B cell (primary cell): ENCODE measurements around the gene TNRC6C. TPM values are rescaled to one million over a fixed set of nuclear protein-coding genes. Genes with fewer than 3 reads are reported as not detected.

Experiments used
- ATAC-seq: fragments of 200-7000 bp; cut with Tn5 transposase; one replicate; pipeline ENCODE4 v1.10.0; 2021; ENCODE audit warnings: low read depth, mild to moderate bottlenecking, moderate number of reproducible peaks, moderate library complexity
- CTCF ChIA-PET: fragments of 350-600 bp; sonication (Branson Sonifier 250); formaldehyde crosslinking; loops from one replicate; lab custom pipeline; 2021; ENCODE audit warnings: antibody characterized with exemption, inconsistent platforms; lab: Charles Lee
- POLR2A ChIA-PET: fragments of 350-600 bp; sonication (Branson Sonifier 250); formaldehyde crosslinking; loops from one replicate; lab custom pipeline; 2021; ENCODE audit warnings: antibody characterized with exemption; lab: Charles Lee
- DNase-seq: peaks from one replicate; pipeline ENCODE4 v3.0.0; 2013
- H2AFZ ChIP-seq: 2 replicates; pipeline ENCODE4 v1.6.1; 2012; ENCODE audit warnings: mild to moderate bottlenecking, low read depth, low read length; ENCODE audit not compliant: insufficient read depth, poor library complexity, severe bottlenecking
- H3K27ac ChIP-seq, 2 donors: 1 replicate in 1 of 2; 2 replicates in 1 of 2; pipeline ENCODE4 v1.5.1; 2012 to 2013; ENCODE audit warnings: low read length in 2 of 2, mild to moderate bottlenecking in 2 of 2, moderate library complexity in 1 of 2
- H3K27me3 ChIP-seq, 4 experiments: fragments of 200-600 bp in 1 of 4; sonication (generic) in 1 of 4; replicated peaks in 1 of 4; 1 replicate in 2 of 4; 2 replicates in 2 of 4; pipeline versions ENCODE4 v1.6.1 to v1.7.0; 2013 to 2016; ENCODE audit warnings: low read length in 3 of 4, mild to moderate bottlenecking in 2 of 4, mixed read lengths in 1 of 4, moderate library complexity in 1 of 4; ENCODE audit not compliant: insufficient read depth in 4 of 4, control insufficient read depth in 3 of 4; ENCODE audit errors: control extremely low read depth in 1 of 4
- H3K36me3 ChIP-seq, 2 experiments: replicated peaks in 1 of 2; 1 replicate in 1 of 2; 2 replicates in 1 of 2; pipeline versions ENCODE4 v1.6.1 to v1.7.1; 2013; ENCODE audit warnings: low read length in 1 of 2; ENCODE audit not compliant: insufficient read depth in 2 of 2, control insufficient read depth in 1 of 2; ENCODE audit errors: control extremely low read depth in 1 of 2, extremely low read depth in 1 of 2
- H3K4me1 ChIP-seq, 2 donors: fragments of 200-600 bp in 1 of 2; sonication (generic) in 1 of 2; 1 replicate in 1 of 2; 2 replicates in 1 of 2; pipeline versions ENCODE4 v1.5.1 to v1.6.1; 2013 to 2017; ENCODE audit warnings: low read length in 2 of 2; ENCODE audit not compliant: control insufficient read depth in 2 of 2, insufficient read depth in 2 of 2
- H3K4me2 ChIP-seq: replicated peaks from 2 replicates; pipeline ENCODE3; 2012; ENCODE audit warnings: mild to moderate bottlenecking, low read depth, low read length; ENCODE audit not compliant: poor library complexity, severe bottlenecking
- H3K4me3 ChIP-seq, 5 experiments: fragments of 200-600 bp in 1 of 5; sonication (generic) in 1 of 5; 1 replicate in 3 of 5; 2 replicates in 2 of 5; pipeline versions ENCODE4 v1.5.1 to v1.7.0; 2011 to 2016; ENCODE audit warnings: low read length in 4 of 5, mild to moderate bottlenecking in 4 of 5, low read depth in 2 of 5, control low read depth in 1 of 5, moderate library complexity in 1 of 5; ENCODE audit not compliant: insufficient read depth in 1 of 5; ENCODE audit errors: control extremely low read depth in 1 of 5, extremely low read depth in 1 of 5
- H3K79me2 ChIP-seq: fragments of 200-600 bp; sonication (generic); one replicate; pipeline ENCODE4 v1.6.0; 2016; ENCODE audit warnings: low read length; ENCODE audit not compliant: control insufficient read depth, insufficient read depth
- H3K9ac ChIP-seq: fragments of 200-600 bp; sonication (generic); 2 replicates; pipeline ENCODE4 v1.6.1; 2017; ENCODE audit warnings: mild to moderate bottlenecking, low read length, moderate library complexity
- H3K9me3 ChIP-seq, 3 donors: one replicate each; pipeline versions ENCODE4 v1.6.1 to v1.7.1; 2013; ENCODE audit warnings: low read length in 2 of 3; ENCODE audit not compliant: control insufficient read depth in 2 of 3, insufficient read depth in 1 of 3; ENCODE audit errors: control extremely low read depth in 1 of 3
- H4K20me1 ChIP-seq: 2 replicates; pipeline ENCODE4 v1.6.0; 2012; ENCODE audit warnings: mild to moderate bottlenecking, low read length; ENCODE audit not compliant: insufficient read depth, control insufficient read depth, poor library complexity, severe bottlenecking
- H3K27ac Mint-ChIP-seq: one replicate; pipeline ENCODE4 v1.8.0; 2021; ENCODE audit warnings: mixed read lengths
- H3K27me3 Mint-ChIP-seq: one replicate; pipeline ENCODE4 v1.8.0; 2021; ENCODE audit warnings: mixed read lengths
- H3K4me1 Mint-ChIP-seq: one replicate; pipeline ENCODE4 v1.8.0; 2021; ENCODE audit warnings: mixed read lengths
- H3K4me3 Mint-ChIP-seq: one replicate; pipeline ENCODE4 v1.8.0; 2021; ENCODE audit warnings: mixed read lengths
- H3K9me3 Mint-ChIP-seq: one replicate; pipeline ENCODE4 v1.8.0; 2022; ENCODE audit warnings: mixed read lengths; ENCODE audit not compliant: insufficient read depth
- CTCF ChIP-seq: fragments of 200-600 bp; IDR thresholded peaks from one replicate; pipeline ENCODE4 v1.8.0; 2022; ENCODE audit warnings: antibody characterized with exemption, mild to moderate bottlenecking
- EZH2 ChIP-seq: IDR thresholded peaks from 2 replicates; pipeline ENCODE4 v1.6.1; 2012; ENCODE audit warnings: borderline replicate concordance, low read depth, mild to moderate bottlenecking, moderate library complexity, low read length; ENCODE audit not compliant: insufficient read depth, poor library complexity, severe bottlenecking
- WGBS: methylation state at CpG from one replicate; pipeline ENCODE4 v1.1.5; 2013; ENCODE audit warnings: missing lambda C conversion rate; ENCODE audit not compliant: insufficient coverage; 5-methylcytosine and 5-hydroxymethylcytosine counted together
- intact Hi-C: fragments of 100-400 bp; cut with micrococcal nuclease; formaldehyde crosslinking; loops from one replicate; pipeline ENCODE4 v1.10.0; 2022
- polyA plus RNA-seq: library from polyadenylated mRNA; depleted of rRNA; stranded (reverse); fragments of >200 nt; gene quantifications from 2 replicates; pipeline ENCODE4 v1.2.3, GENCODE V29; 2012
- total RNA-seq, 2 donors: library from RNA; stranded (reverse); fragments of 120-200 nt in 1 of 2; gene quantifications; 1 replicate in 1 of 2; 2 replicates in 1 of 2; pipeline versions ENCODE4 v1.2.3 to v1.2.4, GENCODE V29; 2013 to 2022

TNRC6C gene
- total and polyA plus RNA-seq, 2 donors (not counting 1 experiment from before 2014, with no cell fraction given): 3.9 to 63.8 TPM

DNA sequence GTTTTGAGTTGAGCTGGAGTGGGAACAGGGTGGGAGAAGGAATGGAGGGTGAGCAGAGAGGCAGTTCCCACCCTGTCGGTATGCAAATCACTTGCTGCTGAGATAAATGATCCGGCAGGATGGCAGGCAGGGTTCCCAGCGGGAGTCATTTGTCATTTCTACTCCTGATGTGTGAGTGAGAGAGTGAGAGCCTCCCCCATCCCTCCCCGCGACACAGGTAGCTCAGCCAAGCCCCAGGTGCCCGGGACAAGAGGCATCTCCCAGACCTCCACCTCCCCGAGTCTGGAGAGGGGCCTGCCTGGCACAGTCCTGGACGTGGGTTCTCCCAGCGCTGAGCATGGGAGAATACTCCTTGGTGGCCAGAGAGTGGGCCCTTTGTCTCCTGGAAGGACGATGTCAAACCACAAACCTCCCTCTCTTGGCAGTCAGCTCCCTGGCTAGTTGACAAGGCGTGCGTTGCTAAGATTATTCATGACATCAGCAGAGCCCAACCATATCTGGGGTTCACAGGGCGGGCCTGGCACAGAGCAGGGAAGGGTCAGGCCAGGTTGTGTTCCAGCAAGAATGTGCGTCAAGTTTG, 33.7 kb upstream of the TNRC6C start:
- H3K27ac ChIP-seq: no peak overlapping the region
- TF ChIP-seq EZH2 (no peak), CTCF (no peak)
- no peak overlapping the region for H3K4me2 ChIP-seq
- H3K9ac ChIP-seq: no peak overlapping the region
- CTCF ChIA-PET: no interaction called here
- DNase-seq (no peak), ATAC-seq (no peak)
- H4K20me1 ChIP-seq: no peaks in the 10 kb centered on the region
- no peaks in the 10 kb centered on the region for H3K36me3 ChIP-seq
- intact Hi-C loops: no loop called here
- Mint-ChIP-seq H3K9me3 (no peaks in the 10 kb centered on the region), H3K4me3 (no peak overlapping the region), H3K4me1 (peaks cover 5% of the 10 kb centered on the region), H3K27ac (peak overlapping the region; percentile 50), H3K27me3 (peaks cover 56% of the 10 kb centered on the region)
- H3K4me3 ChIP-seq: no peak overlapping the region
- peaks cover 0 to 16% (median 0%) of the 10 kb centered on the region in 3 donors for H3K9me3 ChIP-seq
- WGBS: 74% methylated on average over 11 of the region's 14 CpGs
- POLR2A ChIA-PET: interaction anchor here (0.7 kb wide), 1 partner anchor 57 kb away, joined by 3 read pairs; no protein-coding TSS in a partner anchor
- no peaks in the 10 kb centered on the region for H3K4me1 ChIP-seq
- no peak overlapping the region for H2AFZ ChIP-seq
- H3K27me3 ChIP-seq: peaks cover 0 to 58% (median 12%) of the 10 kb centered on the region in 4 experiments
- no peaks in the 10 kb centered on the region for H3K79me2 ChIP-seq

DNA sequence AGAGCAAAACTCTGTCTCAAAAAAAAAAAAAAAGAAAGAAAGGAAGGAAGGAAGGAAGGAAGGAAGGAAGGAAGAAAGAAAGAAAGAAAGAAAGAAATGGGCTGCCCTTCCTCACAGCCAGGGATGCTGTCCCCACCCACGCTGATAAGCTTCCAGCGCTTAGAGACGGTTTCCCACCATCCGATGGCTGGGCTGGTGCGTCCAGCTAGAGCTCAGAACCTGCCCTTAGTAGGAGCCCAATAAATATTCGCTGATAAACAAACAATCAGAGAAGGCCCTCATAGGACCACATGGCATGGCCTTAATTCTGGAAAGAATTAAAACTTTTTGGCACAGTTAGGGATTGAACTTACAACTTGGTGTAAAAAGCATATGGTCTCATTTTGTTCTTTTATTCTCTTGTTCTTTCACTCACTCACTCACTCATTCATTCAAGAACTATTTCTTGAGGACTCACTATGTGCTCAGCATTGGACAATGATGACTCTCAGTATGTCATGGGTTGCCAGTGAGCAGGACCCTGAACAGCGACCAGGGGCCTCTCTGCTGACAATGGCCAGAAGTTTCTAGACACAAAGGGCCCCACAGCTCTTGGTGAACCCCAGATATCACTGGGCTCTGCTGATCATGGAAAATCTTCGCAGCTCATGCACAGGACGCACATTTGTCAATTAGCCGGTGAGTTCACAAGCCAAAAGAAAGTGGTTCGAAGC, 32.5 kb upstream of the TNRC6C start:
- no peak for DNase-seq

More for the DNA sequence above, 32.5 kb upstream of the TNRC6C start:
- peaks cover 5% of the 10 kb centered on the region for H3K4me1 Mint-ChIP-seq
- H3K4me3 ChIP-seq: no peak overlapping the region
- ATAC-seq: no peak
- no peak overlapping the region for H3K9ac ChIP-seq
- no peak overlapping the region for H3K27ac ChIP-seq
- 97% methylated on average over 10 of the region's 11 CpGs for WGBS
- H4K20me1 ChIP-seq: no peaks in the 10 kb centered on the region
- H3K4me1 ChIP-seq: no peaks in the 10 kb centered on the region
- H3K9me3 ChIP-seq: peaks cover 0 to 14% (median 0%) of the 10 kb centered on the region in 3 donors
- TF ChIP-seq CTCF: no peak
- TF ChIP-seq EZH2: no peak
- H3K27me3 Mint-ChIP-seq: peaks cover 57% of the 10 kb centered on the region
- intact Hi-C loops: no loop called here
- ChIA-PET POLR2A (interaction anchor here (0.7 kb wide), 1 partner anchor 58 kb away, joined by 3 read pairs; no protein-coding TSS in a partner anchor), CTCF (no interaction called here)
- H3K4me2 ChIP-seq: no peak overlapping the region
- no peaks in the 10 kb centered on the region for H3K9me3 Mint-ChIP-seq
- H3K27me3 ChIP-seq: peaks cover 0 to 61% (median 11%) of the 10 kb centered on the region in 4 experiments
- no peak overlapping the region for H3K27ac Mint-ChIP-seq
- no peak overlapping the region for H3K4me3 Mint-ChIP-seq
- no peaks in the 10 kb centered on the region for H3K79me2 ChIP-seq
- H3K36me3 ChIP-seq: no peaks in the 10 kb centered on the region
- H2AFZ ChIP-seq: no peak overlapping the region
